HCT116 (cell line): ENCODE results near the gene SLC8A1. TPM values are rescaled to one million over a fixed set of nuclear protein-coding genes. Genes with fewer than 3 reads are reported as not detected.

Experiments
- ATAC-seq: fragments of 200-7000 bp; cut with Tn5 transposase; 2 replicates; pipeline ENCODE4 v1.9.1; 2020; ENCODE audit warnings: mild to moderate bottlenecking, moderate library complexity
- BruUV-seq: library from RNA; stranded (reverse); fragments of 400-500 nt; replicated peaks from 2 replicates; lab custom pipeline; 2021; lab: Mats Ljungman, UMichigan
- CTCF ChIA-PET: fragments of 300-600 bp; sonication (Branson Sonifier 250); formaldehyde crosslinking; loops from one replicate; lab custom pipeline; 2021; ENCODE audit warnings: antibody characterized with exemption; lab: Charles Lee
- POLR2A ChIA-PET: fragments of 300-600, 350-600 bp; sonication (Branson Sonifier 250); formaldehyde crosslinking; loops from one replicate; lab custom pipeline; 2021; ENCODE audit warnings: antibody characterized with exemption; lab: Charles Lee
- RAD21 ChIA-PET, 2 experiments: fragments of 300-600 bp; sonication (Branson Sonifier 250); formaldehyde crosslinking; loops; one replicate each; lab custom pipeline; 2023; ENCODE audit warnings: low total read pairs in 2 of 2; ENCODE audit not compliant: uncharacterized antibody in 2 of 2, unreplicated experiment in 2 of 2, low non-redundant PET in 1 of 2; lab: Charles Lee
- DNase-seq: peaks from one replicate; pipeline ENCODE4 v3.0.0-alpha.2; 2010; ENCODE audit warnings: low read depth, low spot score
- H2AFZ ChIP-seq: fragments of 200-600 bp; shearing (Covaris generic), sonication (generic); 2 replicates; pipeline ENCODE4 v1.6.1; 2017; ENCODE audit warnings: low read depth, mixed run types, mixed read lengths, antibody characterized with exemption, low read length; ENCODE audit not compliant: poor library complexity, severe bottlenecking
- H3K27ac ChIP-seq: 2 replicates; pipeline ENCODE4 v1.5.1; 2012; ENCODE audit warnings: low read depth, low read length
- H3K27me3 ChIP-seq: fragments of 200-600 bp; sonication (generic); 2 replicates; pipeline ENCODE4 v1.6.1; 2016; ENCODE audit warnings: mixed run types, low read length, mixed read lengths; ENCODE audit not compliant: insufficient read depth
- H3K36me3 ChIP-seq, 2 experiments: fragments of 200-500 bp in 1 of 2; fragments of 200-600 bp in 1 of 2; sonication (Bioruptor generic) in 1 of 2; sonication (generic) in 1 of 2; 2 replicates each; pipeline versions ENCODE4 v1.5.1 to v1.6.1; 2014 to 2016; ENCODE audit warnings: low read length in 2 of 2, inconsistent platforms in 1 of 2, mixed read lengths in 1 of 2, mixed run types in 1 of 2; ENCODE audit not compliant: insufficient read depth in 2 of 2, control insufficient read depth in 1 of 2
- H3K4me1 ChIP-seq, 2 experiments: fragments of 200-600 bp in 1 of 2; sonication (generic) in 1 of 2; 2 replicates each; pipeline versions ENCODE4 v1.5.1 to v1.6.1; 2012 to 2017; ENCODE audit warnings: low read length in 2 of 2, inconsistent platforms in 1 of 2, mild to moderate bottlenecking in 1 of 2, mixed read lengths in 1 of 2, mixed run types in 1 of 2, moderate library complexity in 1 of 2; ENCODE audit not compliant: insufficient read depth in 2 of 2, control insufficient read depth in 1 of 2
- H3K4me2 ChIP-seq: fragments of 200-600 bp; sonication (generic); 2 replicates; pipeline ENCODE4 v1.6.1; 2017; ENCODE audit warnings: mixed run types, low read length, mixed read lengths
- H3K4me3 ChIP-seq, 2 experiments: fragments of 200-600 bp in 1 of 2; sonication (generic) in 1 of 2; replicated peaks in 1 of 2; 2 replicates each; pipeline ENCODE4 v1.5.1; 2011 to 2016; ENCODE audit warnings: low read length in 2 of 2, control low read depth in 1 of 2, low read depth in 1 of 2, mild to moderate bottlenecking in 1 of 2, mixed read lengths in 1 of 2, mixed run types in 1 of 2
- H3K79me2 ChIP-seq: fragments of 200-600 bp; sonication (generic); 2 replicates; pipeline ENCODE4 v1.6.1; 2017; ENCODE audit warnings: mild to moderate bottlenecking, mixed run types, low read length, moderate library complexity, mixed read lengths; ENCODE audit not compliant: insufficient read depth
- H3K9ac ChIP-seq: fragments of 200-600 bp; sonication (generic); 2 replicates; pipeline ENCODE4 v1.6.1; 2016; ENCODE audit warnings: low read length, mixed read lengths
- H3K9me2 ChIP-seq: fragments of 200-600 bp; sonication (generic), shearing (Covaris generic); 2 replicates; pipeline ENCODE4 v1.6.1; 2017; ENCODE audit warnings: mixed run types, mild to moderate bottlenecking, moderate library complexity; ENCODE audit not compliant: insufficient read depth
- H3K9me3 ChIP-seq, 2 experiments: fragments of 200-500 bp in 1 of 2; fragments of 200-600 bp in 1 of 2; sonication (Bioruptor generic) in 1 of 2; sonication (generic) in 1 of 2; 2 replicates each; pipeline ENCODE4 v1.6.1; 2014 to 2017; ENCODE audit warnings: low read length in 2 of 2, mixed read lengths in 2 of 2, inconsistent platforms in 1 of 2, low read depth in 1 of 2, mild to moderate bottlenecking in 1 of 2, mixed run types in 1 of 2, moderate library complexity in 1 of 2; ENCODE audit not compliant: control insufficient read depth in 1 of 2, insufficient read depth in 1 of 2
- H4K20me1 ChIP-seq: fragments of 200-600 bp; sonication (generic), shearing (Covaris generic); 2 replicates; pipeline ENCODE4 v1.6.1; 2017; ENCODE audit warnings: mixed run types, mild to moderate bottlenecking, moderate library complexity; ENCODE audit not compliant: insufficient read depth
- EZH2 ChIP-seq: fragments of 200-600 bp; sonication (generic); IDR thresholded peaks from 2 replicates; pipeline ENCODE4 v1.6.1; 2017; ENCODE audit warnings: antibody characterized with exemption, mixed run types
- POLR2AphosphoS5 ChIP-seq: IDR thresholded peaks from 2 replicates; pipeline ENCODE4 v1.6.1; 2011; ENCODE audit warnings: mild to moderate bottlenecking, low read depth, low read length, moderate library complexity
- RAD21 ChIP-seq: IDR thresholded peaks from 2 replicates; pipeline ENCODE4 v1.6.1; 2012; ENCODE audit warnings: low read depth, mild to moderate bottlenecking
- SIN3A ChIP-seq: IDR thresholded peaks from 2 replicates; pipeline ENCODE4 v1.6.1; 2012; ENCODE audit warnings: low read depth
- SP1 ChIP-seq: IDR thresholded peaks from 2 replicates; pipeline ENCODE4 v1.6.1; 2012; ENCODE audit warnings: low read depth
- TCF7L2 ChIP-seq: IDR thresholded peaks from 2 replicates; pipeline ENCODE4 v1.7.0; 2011; ENCODE audit warnings: borderline replicate concordance, inconsistent platforms; ENCODE audit not compliant: insufficient read depth, insufficient read length; ENCODE audit errors: extremely low read depth
- ZFX ChIP-seq: fragments of 450-650 bp; IDR thresholded peaks from 2 replicates; pipeline ENCODE4 v1.6.1; 2017
- ZNF274 ChIP-seq: fragments of 200-500 bp; sonication (Bioruptor generic); IDR thresholded peaks from 2 replicates; pipeline ENCODE4 v1.6.1; 2014; ENCODE audit warnings: mild to moderate bottlenecking, low read depth, low read length, inconsistent platforms
- intact Hi-C: fragments of 100-400 bp; cut with micrococcal nuclease; formaldehyde crosslinking; loops from 2 replicates; pipeline ENCODE4 v1.10.0; 2022
- total RNA-seq: library from RNA; stranded (reverse); gene quantifications from one replicate; pipeline ENCODE4 v1.2.1, GENCODE V29; 2021; ENCODE audit not compliant: unreplicated experiment
- TF ChIP-seq, protein P1 (sequence below), 3 experiments: fragments of 200-600 bp in 1 of 3; sonication (generic) in 1 of 3; IDR thresholded peaks in 2 of 3; conservative IDR thresholded peaks in 1 of 3; 2 replicates each; pipeline ENCODE4 v1.5.1; 2012 to 2017; ENCODE audit warnings: low read depth in 2 of 3, low read length in 2 of 3, antibody characterized with exemption in 1 of 3, borderline replicate concordance in 1 of 3, control low read depth in 1 of 3, mild to moderate bottlenecking in 1 of 3, mixed read lengths in 1 of 3, mixed run types in 1 of 3, moderate library complexity in 1 of 3; ENCODE audit not compliant: insufficient read depth in 1 of 3

Gene SLC8A1
- total RNA-seq, 1 experiment from 2014 or later, result 0.07 TPM

- H3K79me2 ChIP-seq, result no peaks in the 10 kb centered on the region
- TF ChIP-seq EZH2, result no peak
- no peak for TF ChIP-seq SIN3A
- TF ChIP-seq POLR2AphosphoS5, result no peak
- TF ChIP-seq SP1, result no peak
- TF ChIP-seq ZNF274, result no peak
- TF ChIP-seq, protein P1, sequence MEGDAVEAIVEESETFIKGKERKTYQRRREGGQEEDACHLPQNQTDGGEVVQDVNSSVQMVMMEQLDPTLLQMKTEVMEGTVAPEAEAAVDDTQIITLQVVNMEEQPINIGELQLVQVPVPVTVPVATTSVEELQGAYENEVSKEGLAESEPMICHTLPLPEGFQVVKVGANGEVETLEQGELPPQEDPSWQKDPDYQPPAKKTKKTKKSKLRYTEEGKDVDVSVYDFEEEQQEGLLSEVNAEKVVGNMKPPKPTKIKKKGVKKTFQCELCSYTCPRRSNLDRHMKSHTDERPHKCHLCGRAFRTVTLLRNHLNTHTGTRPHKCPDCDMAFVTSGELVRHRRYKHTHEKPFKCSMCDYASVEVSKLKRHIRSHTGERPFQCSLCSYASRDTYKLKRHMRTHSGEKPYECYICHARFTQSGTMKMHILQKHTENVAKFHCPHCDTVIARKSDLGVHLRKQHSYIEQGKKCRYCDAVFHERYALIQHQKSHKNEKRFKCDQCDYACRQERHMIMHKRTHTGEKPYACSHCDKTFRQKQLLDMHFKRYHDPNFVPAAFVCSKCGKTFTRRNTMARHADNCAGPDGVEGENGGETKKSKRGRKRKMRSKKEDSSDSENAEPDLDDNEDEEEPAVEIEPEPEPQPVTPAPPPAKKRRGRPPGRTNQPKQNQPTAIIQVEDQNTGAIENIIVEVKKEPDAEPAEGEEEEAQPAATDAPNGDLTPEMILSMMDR (IDR thresholded peaks at IDR 0.05 in 2 of 3, conservative IDR thresholded peaks at IDR 0.05 in 1 of 3; ENCODE audit: borderline replicate concordance in 1 of 3, insufficient read depth in 1 of 3, low read depth in 2 of 3, low read length in 2 of 3), result no peak
- TF ChIP-seq TCF7L2, result no peak
- 0 out of 2 replicates have a peak, but pooled peaks have one; percentile 16 for TF ChIP-seq RAD21
- TF ChIP-seq ZFX, result no peak
- H3K27me3 ChIP-seq, result peaks cover 10% of the 10 kb centered on the region; the same call in 1 of the 2 replicates
- no peak overlapping the region for H3K9ac ChIP-seq
- H3K27ac ChIP-seq, result no peak overlapping the region
- RAD21 ChIA-PET, result no interaction called here
- no peaks in the 10 kb centered on the region for H4K20me1 ChIP-seq
- BruUV-seq, result no TSS peak
- DNase-seq, result no peak
- ATAC-seq, result no peak
- no peak overlapping the region for H2AFZ ChIP-seq
- CTCF ChIA-PET, result no interaction called here
- no peaks in the 10 kb centered on the region for H3K9me2 ChIP-seq
- no peaks in the 10 kb centered on the region for H3K36me3 ChIP-seq
- POLR2A ChIA-PET, result no interaction called here
- no peaks in the 10 kb centered on the region for H3K9me3 ChIP-seq
- H3K4me1 ChIP-seq, result no peaks in the 10 kb centered on the region
- no peak overlapping the region for H3K4me3 ChIP-seq
- no peak overlapping the region for H3K4me2 ChIP-seq
- intact Hi-C loops, result no loop called here
Measured at GRCh38 chr2:40230707-40231432, 221.0 kb downstream of the SLC8A1 start.
